Measurements from ENCODE around the gene ZC3H10. TPM values are rescaled to one million over a fixed set of nuclear protein-coding genes. Genes with fewer than 3 reads are reported as not detected.
A peak's percentile ranks its signal among the peaks of the same experiment; 100 is the strongest.
"Not testable (repeated sequence)": the region's sequence is repeated elsewhere in the genome, so short reads cannot be mapped to it uniquely, and the experiment has no call there.

Gene ZC3H10
- polyA plus RNA-seq, 10 donors = 3.4 to 6.3 (median 4.6) TPM

DNA sequence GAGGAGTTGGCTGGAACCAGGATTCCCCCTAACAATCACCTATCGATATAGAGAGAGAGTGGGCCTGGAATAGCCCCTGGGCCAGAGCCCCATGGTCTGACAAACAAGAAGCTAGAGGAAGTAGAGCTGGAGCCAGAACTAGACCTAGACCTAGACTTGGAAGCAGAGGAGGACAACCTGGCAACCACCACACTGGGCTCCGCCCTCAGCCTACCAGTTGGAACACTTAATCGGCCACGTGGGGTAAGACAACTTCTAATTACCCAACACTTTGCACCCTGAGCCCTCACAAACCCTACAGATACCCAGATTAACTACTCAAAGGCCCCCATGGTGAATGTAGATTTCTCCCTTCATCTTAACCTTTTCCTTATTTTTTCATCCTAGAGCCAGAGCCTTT lies 18.3 kb upstream of the ZC3H10 start:
- DNase-seq = no peak

GRCh38 chr12:56101045-56101444 lies 17.0 kb upstream of the ZC3H10 start:
- DNase-seq = no peak

DNA sequence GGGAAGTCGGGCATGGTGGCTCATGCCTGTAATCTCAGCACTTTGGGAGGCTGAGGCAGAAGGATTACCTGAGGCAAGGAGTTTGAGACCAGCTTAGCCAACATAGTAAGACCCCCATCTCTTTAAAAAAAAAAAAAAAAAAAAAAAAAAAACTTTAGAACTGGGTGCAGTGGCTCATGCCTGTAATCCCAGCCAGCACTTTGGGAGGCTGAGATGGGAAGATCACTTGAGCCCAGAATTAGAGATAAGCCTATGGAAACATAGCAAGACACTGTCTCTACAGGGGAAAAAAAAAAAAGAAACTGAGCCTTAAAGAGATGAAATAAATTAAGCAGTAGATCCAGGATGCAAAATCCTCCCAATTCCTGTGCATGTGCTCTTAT lies 15.4 kb upstream of the ZC3H10 start:
- no peak for DNase-seq

DNA sequence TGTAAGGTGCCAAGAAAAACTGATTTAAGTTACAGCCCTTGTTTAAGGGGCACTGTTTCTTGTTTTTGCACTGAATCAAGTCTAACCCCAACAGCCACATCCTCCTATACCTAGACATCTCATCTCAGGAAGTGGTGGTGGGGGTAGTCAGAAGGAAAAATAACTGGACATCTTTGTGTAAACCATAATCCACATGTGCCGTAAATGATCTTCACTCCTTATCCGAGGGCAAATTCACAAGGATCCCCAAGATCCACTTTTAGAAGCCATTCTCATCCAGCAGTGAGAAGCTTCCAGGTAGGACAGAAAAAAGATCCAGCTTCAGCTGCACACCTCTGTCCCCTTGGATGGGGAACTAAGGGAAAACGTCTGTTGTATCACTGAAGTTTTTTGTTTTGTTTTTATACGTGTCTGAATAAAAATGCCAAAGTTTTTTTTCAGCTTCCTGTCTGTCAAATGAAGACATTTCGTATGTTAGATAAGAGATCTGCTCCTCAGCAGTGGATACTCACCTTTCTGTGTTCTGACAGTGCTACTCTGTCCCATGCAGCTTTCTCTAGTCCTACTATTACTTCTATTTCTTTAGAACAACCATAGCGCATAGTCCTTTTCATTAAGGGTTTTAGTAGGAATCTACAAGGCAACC lies 14.9 kb upstream of the ZC3H10 start:
- DNase-seq = no peak

GRCh38 chr12:56103823-56104108 lies 14.3 kb upstream of the ZC3H10 start:
- DNase-seq = no peak

DNA sequence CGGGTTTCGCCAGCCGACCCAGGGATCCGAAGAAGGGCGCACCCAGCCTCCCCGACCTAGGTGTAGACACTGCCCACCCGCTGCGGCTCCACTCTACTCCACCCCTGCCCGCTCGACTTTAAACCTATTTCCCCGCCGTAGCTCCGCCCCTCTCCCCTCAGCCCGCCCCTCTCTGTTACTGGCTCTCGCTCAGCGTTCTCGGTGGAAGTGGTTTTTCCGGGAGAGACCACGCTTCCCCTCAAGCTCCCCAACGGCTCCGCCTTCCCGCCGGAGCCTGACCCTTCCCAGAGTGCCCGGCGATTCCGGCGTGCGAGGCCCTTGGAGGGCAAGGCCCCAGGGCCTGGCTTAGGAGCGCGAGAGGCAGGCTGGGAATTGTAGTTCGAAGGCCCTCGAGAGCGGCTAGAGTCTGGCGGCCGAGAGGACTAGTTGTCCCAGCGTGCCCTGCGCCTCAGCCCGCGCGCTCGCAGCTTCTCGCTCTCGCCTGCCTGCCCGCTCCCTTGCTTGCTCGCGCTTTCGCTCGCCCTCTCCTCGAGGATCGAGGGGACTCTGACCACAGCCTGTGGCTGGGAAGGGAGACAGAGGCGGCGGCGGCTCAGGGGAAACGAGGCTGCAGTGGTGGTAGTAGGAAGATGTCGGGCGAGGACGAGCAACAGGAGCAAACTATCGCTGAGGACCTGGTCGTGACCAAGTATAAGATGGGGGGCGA lies 13.8 kb upstream of the ZC3H10 start, which contains the start of gene PA2G4:
TSS of gene PA2G4 (plus strand) at position 451 of the 706 bp plus-strand sequence. CDS start at position 630, 179 bp downstream.
- DNase-seq = peak; percentile 97 to 99 (median 99)

DNA sequence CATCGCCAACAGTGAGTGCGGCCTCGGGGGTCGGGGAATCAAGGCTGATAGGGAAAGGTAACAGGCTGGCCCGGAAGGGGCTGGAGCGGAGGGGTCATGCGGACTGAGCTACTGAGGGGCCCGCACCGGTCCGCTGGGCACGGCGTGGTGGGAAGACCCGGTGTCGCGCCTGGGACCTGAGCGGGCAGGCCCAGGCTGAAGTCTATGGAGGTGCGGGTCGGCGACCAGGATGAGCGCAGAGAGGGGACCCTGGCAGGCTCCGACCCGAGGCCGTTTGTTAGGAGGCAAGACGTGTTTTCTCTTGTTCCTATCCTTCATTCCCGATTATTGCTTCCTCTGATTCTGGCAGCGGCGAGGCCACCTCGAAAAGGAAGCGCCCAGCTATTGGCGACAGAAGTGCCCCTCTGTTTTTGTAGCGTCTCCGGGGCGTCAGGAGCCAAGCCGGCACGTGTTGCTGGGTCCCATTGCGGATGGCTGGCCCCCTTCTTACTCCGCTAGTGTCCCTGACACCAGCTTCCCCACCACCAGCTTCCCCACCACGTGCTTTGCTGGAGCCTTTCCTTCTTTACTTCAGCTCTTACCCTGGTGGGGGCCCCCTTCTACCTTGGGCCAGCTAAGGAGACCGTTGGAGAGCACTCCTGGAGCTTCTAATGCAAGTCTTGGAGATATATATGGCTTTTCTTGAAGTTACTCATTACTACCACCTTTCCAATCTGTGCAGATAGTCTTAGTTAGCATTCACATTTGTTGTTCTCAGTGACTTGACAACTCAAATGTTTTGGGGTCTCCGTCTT lies 13.1 kb upstream of the ZC3H10 start:
- DNase-seq = no peak

DNA sequence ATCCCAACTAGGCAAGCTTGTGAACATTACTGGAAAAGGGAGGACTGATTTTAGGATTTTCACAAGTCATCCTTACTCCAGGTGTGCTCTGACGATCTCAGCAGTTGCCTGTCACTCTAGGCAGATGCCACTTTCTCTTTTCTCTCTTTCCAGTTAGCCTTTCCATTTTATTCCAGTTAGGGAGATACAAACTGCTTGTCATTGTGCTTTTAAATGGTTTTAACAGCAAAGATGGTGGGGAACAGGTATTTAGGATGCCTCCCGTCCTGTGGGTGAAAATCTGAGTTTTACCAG lies 12.5 kb upstream of the ZC3H10 start:
- DNase-seq = no peak

DNA sequence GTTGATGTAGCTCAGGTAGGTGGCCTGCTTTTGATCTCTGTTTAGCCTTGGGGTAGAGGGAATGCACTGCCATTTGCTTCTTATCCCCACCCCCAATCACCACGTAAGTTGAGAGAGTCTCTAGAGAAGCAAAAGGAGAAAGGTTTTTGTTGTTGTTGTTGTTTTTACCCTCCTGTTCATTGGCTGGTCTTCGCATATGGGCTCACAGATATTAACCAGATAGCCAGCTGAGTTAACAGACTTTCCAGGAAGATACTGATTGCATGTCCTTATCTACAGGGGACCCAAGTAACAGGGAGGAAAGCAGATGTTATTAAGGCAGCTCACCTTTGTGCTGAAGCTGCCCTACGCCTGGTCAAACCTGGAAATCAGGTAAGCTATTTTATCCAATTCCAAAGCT lies 10.8 kb upstream of the ZC3H10 start:
- no peak for DNase-seq

GRCh38 chr12:56110571-56110970 lies 7.5 kb upstream of the ZC3H10 start:
- DNase-seq = no peak

- no peak for DNase-seq
Measured at GRCh38 chr12:56114084-56114483, 4.0 kb upstream of the ZC3H10 start.

- DNase-seq = peak in 2 of 3 donors; percentile 21 to 47
Measured at GRCh38 chr12:56115329-56115728, 2.7 kb upstream of the ZC3H10 start.

GRCh38 chr12:56116267-56117081 lies 1.6 kb upstream of the ZC3H10 start, which contains the start of gene RPL41:
RPL41 (plus strand) TSS chr12:56116633.
- DNase-seq = peak; percentile 97 to 99 (median 98)

DNA sequence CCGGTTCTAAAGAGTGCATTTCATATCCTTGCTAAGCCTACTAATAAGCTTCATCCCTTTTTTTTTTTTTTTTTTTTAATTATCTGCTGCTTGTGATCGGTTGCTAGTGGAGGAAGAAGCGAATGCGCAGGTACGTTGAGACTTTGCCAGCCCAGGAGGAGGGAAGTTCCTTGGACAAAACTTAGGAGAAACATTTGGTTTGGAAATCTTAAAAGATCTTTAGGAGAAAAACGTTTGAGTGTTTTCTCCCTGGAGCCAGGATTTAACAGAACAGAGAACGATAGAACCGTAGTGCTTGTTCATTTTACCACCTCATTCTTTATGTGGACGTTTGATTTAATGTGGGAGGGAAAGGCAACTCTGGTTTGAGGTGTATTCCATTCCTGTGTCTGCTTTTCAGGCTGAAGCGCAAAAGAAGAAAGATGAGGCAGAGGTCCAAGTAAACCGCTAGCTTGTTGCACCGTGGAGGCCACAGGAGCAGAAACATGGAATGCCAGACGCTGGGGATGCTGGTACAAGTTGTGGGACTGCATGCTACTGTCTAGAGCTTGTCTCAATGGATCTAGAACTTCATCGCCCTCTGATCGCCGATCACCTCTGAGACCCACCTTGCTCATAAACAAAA lies 872 bp upstream of the ZC3H10 start:
- not testable (repeated sequence) for DNase-seq

GRCh38 chr12:56118688-56119357 lies 757 bp downstream of the ZC3H10 start:
- DNase-seq = peak in 1 of 3 donors; percentile 22

GRCh38 chr12:56119361-56119796 lies 1.3 kb downstream of the ZC3H10 start:
- DNase-seq = peak; percentile 84 to 91 (median 89)

- DNase-seq = no peak
Measured at GRCh38 chr12:56120158-56120846, 2.2 kb downstream of the ZC3H10 start.

DNA sequence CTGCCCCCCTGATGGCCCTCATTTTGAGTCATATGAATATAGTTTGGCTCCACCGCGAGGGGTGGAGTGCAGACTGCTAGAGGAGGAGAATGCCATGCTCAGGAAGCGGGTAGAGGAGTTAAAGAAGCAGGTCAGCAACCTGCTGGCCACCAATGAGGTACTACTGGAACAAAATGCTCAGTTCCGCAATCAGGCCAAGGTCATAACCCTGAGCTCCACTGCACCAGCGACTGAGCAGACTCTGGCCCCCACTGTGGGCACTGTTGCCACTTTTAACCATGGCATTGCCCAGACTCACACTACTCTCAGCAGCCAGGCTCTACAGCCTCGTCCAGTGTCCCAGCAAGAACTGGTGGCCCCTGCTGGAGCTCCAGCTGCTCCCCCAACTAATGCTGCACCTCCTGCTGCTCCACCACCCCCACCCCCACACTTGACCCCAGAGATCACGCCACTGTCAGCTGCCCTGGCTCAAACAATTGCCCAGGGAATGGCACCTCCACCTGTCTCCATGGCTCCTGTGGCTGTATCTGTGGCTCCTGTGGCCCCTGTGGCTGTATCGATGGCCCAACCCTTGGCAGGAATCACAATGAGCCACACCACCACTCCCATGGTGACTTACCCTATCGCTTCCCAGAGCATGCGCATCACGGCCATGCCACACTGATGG lies 3.3 kb downstream of the ZC3H10 start:
- DNase-seq = no peak

- no peak for DNase-seq
Measured at GRCh38 chr12:56122637-56123036, 4.6 kb downstream of the ZC3H10 start.

DNA sequence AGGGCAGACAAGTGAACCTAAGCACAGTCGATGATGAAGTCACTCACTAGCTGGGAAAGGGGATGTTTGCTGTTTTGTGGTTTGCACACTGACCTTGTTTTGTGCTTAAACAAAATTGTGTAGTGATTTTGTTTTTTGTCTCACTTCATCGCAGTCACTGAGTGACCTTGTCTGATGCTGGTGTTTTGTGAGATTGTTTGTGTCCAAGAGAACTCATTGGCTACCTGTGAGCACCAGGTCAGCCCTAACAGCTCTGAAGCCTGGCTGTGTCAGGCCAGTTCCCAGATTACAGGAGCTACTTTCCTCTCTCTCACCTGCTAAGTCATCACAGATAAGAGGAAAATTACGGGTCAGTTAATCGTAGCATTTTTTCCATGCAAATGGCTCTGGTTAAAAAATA lies 6.1 kb downstream of the ZC3H10 start:
- no peak for DNase-seq

Data from muscle of back (tissue), 11 donors.